KMS-11 (cell line): ENCODE results near the gene USP31.

ENCODE experiments used
- H2AFZ ChIP-seq: fragments of 200-600 bp; sonication (generic); 2 replicates; pipeline ENCODE4 v1.6.1; 2016; ENCODE audit warnings: antibody characterized with exemption, mixed run types, low read depth
- H3K27ac ChIP-seq: fragments of 200-600 bp; sonication (generic); 2 replicates; pipeline ENCODE4 v1.6.1; 2016; ENCODE audit warnings: mild to moderate bottlenecking, mixed run types
- H3K27me3 ChIP-seq: fragments of 200-600 bp; sonication (generic); 2 replicates; pipeline ENCODE4 v1.6.1; 2017; ENCODE audit warnings: mild to moderate bottlenecking, low read depth, mixed run types, moderate library complexity; ENCODE audit not compliant: insufficient read depth
- H3K36me3 ChIP-seq: fragments of 200-600 bp; sonication (generic); 2 replicates; pipeline ENCODE4 v1.6.1; 2017; ENCODE audit warnings: mild to moderate bottlenecking, mixed run types; ENCODE audit not compliant: insufficient read depth
- H3K4me1 ChIP-seq: fragments of 200-600 bp; sonication (generic); 2 replicates; pipeline ENCODE4 v1.6.1; 2016; ENCODE audit warnings: mild to moderate bottlenecking, low read depth, mixed run types; ENCODE audit not compliant: poor library complexity, severe bottlenecking
- H3K4me2 ChIP-seq: fragments of 200-600 bp; sonication (generic); 2 replicates; pipeline ENCODE4 v1.7.0; 2016; ENCODE audit warnings: mild to moderate bottlenecking, mixed run types
- H3K4me3 ChIP-seq: fragments of 200-600 bp; sonication (generic); IDR thresholded peaks from 2 replicates; pipeline ENCODE4 v1.6.1; 2017; ENCODE audit warnings: low read depth, low read length, mixed read lengths; ENCODE audit not compliant: insufficient read depth
- H3K79me2 ChIP-seq: fragments of 200-600 bp; sonication (generic); 2 replicates; pipeline ENCODE4 v1.6.1; 2016; ENCODE audit warnings: low read depth, mixed run types; ENCODE audit not compliant: insufficient read depth
- H3K9ac ChIP-seq: fragments of 200-600 bp; sonication (generic); 2 replicates; pipeline ENCODE4 v1.6.1; 2016; ENCODE audit warnings: mild to moderate bottlenecking, mixed run types
- H4K20me1 ChIP-seq: fragments of 200-600 bp; sonication (generic); 2 replicates; pipeline ENCODE4 v1.6.1; 2016; ENCODE audit warnings: mild to moderate bottlenecking, mixed run types; ENCODE audit not compliant: insufficient read depth
- TF ChIP-seq, protein P1 (sequence below): fragments of 200-600 bp; sonication (generic); conservative IDR thresholded peaks from 2 replicates; pipeline ENCODE4 v1.6.1; 2017; ENCODE audit warnings: low read depth, mild to moderate bottlenecking, antibody characterized with exemption, low read length, moderate library complexity, mixed read lengths

Gene USP31

DNA sequence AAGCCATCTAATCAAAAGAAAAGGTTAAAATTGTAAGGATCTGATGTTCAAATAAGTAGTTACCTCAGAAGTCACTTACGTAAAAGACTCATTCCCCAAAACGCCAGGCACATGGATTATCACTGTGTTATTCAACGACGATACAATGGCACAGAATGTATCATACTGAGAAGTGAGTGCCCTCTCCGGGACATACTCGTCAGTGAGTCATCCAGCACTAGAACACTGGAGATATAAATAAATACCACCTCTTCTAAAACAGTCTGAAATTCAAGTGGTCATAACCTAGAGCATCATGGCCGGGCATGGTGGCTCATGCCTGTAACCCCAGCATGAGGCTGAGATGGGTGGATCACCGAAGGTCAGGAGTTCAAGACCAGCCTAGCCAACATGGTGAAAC is 24.9 kb downstream of the USP31 start:
- no peaks in the 10 kb centered on the region for H3K36me3 ChIP-seq
- no peaks in the 10 kb centered on the region for H3K27me3 ChIP-seq
- H3K27ac ChIP-seq: no peak overlapping the region
- TF ChIP-seq, protein P1, sequence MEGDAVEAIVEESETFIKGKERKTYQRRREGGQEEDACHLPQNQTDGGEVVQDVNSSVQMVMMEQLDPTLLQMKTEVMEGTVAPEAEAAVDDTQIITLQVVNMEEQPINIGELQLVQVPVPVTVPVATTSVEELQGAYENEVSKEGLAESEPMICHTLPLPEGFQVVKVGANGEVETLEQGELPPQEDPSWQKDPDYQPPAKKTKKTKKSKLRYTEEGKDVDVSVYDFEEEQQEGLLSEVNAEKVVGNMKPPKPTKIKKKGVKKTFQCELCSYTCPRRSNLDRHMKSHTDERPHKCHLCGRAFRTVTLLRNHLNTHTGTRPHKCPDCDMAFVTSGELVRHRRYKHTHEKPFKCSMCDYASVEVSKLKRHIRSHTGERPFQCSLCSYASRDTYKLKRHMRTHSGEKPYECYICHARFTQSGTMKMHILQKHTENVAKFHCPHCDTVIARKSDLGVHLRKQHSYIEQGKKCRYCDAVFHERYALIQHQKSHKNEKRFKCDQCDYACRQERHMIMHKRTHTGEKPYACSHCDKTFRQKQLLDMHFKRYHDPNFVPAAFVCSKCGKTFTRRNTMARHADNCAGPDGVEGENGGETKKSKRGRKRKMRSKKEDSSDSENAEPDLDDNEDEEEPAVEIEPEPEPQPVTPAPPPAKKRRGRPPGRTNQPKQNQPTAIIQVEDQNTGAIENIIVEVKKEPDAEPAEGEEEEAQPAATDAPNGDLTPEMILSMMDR: no peak
- no peaks in the 10 kb centered on the region for H3K4me1 ChIP-seq
- peaks cover 80% of the 10 kb centered on the region; the same call in 1 of the 2 replicates for H3K79me2 ChIP-seq
- H3K4me2 ChIP-seq: no peak overlapping the region
- no peak overlapping the region for H3K9ac ChIP-seq
- H3K4me3 ChIP-seq: no peak overlapping the region
- peaks cover 12% of the 10 kb centered on the region for H4K20me1 ChIP-seq
- H2AFZ ChIP-seq: no peak overlapping the region

DNA sequence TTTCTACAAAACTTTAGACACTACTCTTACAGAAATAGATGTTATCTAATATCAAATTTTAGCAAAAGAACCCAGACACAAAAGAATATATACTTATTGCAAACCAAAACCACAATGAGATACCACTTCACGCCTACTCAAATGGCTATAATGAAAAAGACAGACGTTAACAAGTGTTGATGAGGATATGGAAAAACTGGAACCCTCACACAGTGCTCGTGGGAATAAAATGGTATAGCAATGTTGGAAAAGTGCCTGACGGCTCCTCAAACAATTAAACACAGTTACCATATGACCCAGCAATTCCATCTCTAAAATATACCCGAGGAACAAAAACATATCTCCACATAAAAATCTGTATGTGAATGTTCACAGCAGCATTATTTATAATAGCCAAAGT is 27.1 kb downstream of the USP31 start:
- Histone ChIP-seq H2AFZ (no peak overlapping the region), H3K36me3 (no peaks in the 10 kb centered on the region), H3K4me1 (no peaks in the 10 kb centered on the region), H3K4me3 (no peak overlapping the region), H3K79me2 (peaks cover 65% of the 10 kb centered on the region; the same call in 1 of the 2 replicates), H3K9ac (no peak overlapping the region), H3K27ac (no peak overlapping the region), H4K20me1 (peaks cover 8% of the 10 kb centered on the region), H3K27me3 (no peaks in the 10 kb centered on the region), H3K4me2 (no peak overlapping the region)
- TF ChIP-seq, protein P1: no peak

- Histone ChIP-seq H3K4me1 (no peaks in the 10 kb centered on the region), H3K27ac (no peak overlapping the region), H3K36me3 (no peaks in the 10 kb centered on the region), H4K20me1 (peaks cover 8% of the 10 kb centered on the region), H3K4me3 (no peak overlapping the region), H3K9ac (no peak overlapping the region), H3K79me2 (peaks cover 59% of the 10 kb centered on the region; the same call in 1 of the 2 replicates), H2AFZ (no peak overlapping the region), H3K27me3 (no peaks in the 10 kb centered on the region), H3K4me2 (no peak overlapping the region)
- TF ChIP-seq, protein P1: no peak
Measured at GRCh38 chr16:23121024-23121423, 28.2 kb downstream of the USP31 start.

DNA sequence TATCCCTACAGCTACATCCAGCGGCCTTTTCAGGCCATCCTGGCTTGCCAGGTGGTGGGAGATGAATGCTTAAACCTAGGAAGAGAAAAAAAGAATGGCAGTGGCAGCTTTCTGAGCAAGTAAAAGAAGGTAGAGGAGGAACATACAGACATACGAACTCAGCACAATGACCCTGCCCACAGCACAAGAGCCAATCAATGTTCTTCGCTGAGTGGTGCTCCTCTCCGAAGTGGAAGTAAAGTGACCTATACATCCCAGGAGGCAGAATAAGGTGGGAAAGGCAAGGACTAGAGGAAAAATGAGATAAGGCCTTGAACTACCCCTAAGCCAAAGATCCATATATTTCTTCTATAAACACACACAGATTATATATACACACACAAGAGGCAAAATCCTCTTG is 28.7 kb downstream of the USP31 start:
- peaks cover 55% of the 10 kb centered on the region; the same call in 1 of the 2 replicates for H3K79me2 ChIP-seq
- no peak overlapping the region for H3K4me3 ChIP-seq
- peaks cover 8% of the 10 kb centered on the region for H4K20me1 ChIP-seq
- no peak overlapping the region for H3K27ac ChIP-seq
- H2AFZ ChIP-seq: no peak overlapping the region
- no peak overlapping the region for H3K9ac ChIP-seq
- H3K27me3 ChIP-seq: no peaks in the 10 kb centered on the region
- H3K4me2 ChIP-seq: no peak overlapping the region
- H3K4me1 ChIP-seq: no peaks in the 10 kb centered on the region
- TF ChIP-seq, protein P1: no peak
- H3K36me3 ChIP-seq: no peaks in the 10 kb centered on the region
